GM12874 (cell line): Measurements from ENCODE around the gene NOS1.

Experiments used
- TF ChIP-seq, protein P1 (sequence below): IDR thresholded peaks from 2 replicates; pipeline ENCODE4 v1.5.1; 2011; ENCODE audit warnings: low read depth, mild to moderate bottlenecking, control low read depth, low read length, moderate library complexity; ENCODE audit not compliant: insufficient read depth

Gene NOS1

DNA sequence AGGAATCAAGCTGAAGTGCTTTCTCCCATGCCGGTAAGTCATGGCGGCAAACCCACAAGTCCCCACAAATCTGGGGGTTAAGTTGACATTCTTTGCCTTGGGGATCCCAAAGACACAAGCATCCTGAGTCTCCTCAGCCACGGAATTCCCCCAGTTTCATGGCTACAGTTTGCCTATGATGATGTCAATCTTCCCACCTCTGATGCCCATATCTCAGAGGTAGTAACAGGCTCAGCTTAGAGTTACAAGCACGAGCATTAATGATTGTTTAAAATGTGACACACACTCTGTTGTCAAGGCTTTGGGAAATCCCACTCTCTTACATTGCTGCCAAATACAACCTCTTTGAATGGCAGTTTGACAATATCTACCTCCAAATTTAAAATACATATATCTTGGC lies 22.3 kb downstream of the NOS1 start:
- TF ChIP-seq, protein P1, sequence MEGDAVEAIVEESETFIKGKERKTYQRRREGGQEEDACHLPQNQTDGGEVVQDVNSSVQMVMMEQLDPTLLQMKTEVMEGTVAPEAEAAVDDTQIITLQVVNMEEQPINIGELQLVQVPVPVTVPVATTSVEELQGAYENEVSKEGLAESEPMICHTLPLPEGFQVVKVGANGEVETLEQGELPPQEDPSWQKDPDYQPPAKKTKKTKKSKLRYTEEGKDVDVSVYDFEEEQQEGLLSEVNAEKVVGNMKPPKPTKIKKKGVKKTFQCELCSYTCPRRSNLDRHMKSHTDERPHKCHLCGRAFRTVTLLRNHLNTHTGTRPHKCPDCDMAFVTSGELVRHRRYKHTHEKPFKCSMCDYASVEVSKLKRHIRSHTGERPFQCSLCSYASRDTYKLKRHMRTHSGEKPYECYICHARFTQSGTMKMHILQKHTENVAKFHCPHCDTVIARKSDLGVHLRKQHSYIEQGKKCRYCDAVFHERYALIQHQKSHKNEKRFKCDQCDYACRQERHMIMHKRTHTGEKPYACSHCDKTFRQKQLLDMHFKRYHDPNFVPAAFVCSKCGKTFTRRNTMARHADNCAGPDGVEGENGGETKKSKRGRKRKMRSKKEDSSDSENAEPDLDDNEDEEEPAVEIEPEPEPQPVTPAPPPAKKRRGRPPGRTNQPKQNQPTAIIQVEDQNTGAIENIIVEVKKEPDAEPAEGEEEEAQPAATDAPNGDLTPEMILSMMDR = no peak

DNA sequence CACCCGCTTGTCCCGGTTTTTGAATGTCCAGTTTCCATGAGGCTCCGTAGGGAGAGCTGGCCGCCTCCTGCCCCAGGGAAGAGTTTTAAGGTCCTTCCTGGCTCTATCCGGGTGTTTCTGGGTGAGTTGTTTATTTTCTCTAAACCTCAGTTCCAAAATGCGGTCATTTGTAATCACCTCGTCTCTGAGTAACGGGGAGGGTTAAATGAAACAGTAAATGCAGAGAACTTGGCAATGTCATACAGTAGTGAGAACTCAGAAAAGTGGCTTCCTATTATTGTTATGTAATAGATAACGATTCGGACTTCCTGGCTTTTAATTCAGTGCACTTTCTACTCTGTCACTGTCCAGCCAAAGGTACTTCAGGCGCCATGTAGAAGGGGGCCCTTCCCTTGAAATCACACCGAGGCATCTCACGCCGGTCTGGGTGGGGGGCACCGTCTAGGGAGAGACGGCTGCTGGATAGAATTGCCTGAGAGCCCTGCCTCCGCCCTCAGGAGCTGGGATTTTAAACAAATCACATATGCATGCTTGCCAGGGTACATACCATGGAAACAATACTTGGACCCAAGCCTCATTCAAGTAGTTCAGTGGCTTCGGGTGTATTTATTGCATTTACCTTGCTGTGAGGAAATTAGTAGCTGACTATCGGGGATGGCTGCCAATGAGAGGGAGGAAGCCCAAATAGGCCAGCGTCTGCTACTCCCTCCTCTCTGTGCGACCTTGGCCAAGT lies 26.4 kb downstream of the NOS1 start:
- TF ChIP-seq, protein P1 = no peak

DNA sequence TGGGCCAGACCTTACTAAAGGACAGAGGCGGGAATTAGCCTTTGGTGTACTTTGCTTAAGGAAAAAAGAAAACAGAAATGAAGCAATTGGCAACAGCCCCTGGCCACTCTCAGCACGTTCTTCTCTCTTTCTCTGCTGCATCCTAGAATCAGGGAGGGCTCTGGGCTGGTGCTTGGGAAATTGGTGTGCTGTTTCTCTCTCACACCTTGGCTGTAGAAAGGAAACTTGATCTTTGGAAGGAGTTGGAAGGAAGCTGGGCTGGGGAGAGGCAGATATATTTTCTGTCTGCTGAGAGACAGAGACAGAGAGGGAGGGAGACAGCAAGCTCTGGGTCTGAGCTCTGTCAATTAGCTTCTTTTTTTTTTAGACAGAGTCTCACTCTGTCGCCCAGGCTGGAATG lies 27.4 kb downstream of the NOS1 start:
- TF ChIP-seq, protein P1 = no peak

DNA sequence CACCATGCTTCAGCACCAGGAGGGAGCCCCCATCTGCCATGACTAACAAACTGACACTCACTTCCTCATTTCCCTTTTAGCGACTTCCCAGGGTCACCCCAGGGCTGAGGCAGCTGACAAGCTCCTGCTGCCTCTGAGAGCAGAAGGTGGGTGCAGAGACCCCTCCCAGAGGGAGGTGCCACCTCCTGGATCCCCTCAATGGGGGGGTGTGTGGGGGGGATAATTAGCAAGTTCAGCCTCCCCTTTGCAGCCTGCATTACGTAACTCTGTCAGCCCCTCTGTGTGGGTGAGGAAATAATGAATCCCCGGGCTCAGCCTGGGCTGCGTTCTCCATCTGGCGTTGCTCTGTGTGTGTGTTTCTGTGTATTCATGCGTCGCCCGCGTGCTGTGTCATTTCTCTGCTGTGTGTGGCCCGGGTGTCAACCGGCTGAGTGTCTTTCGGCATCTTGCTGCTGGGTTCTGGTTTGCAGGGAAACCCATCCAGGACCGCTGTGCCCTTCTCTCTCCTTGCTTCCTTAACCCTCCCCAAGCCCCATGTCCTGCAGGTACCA lies 28.0 kb downstream of the NOS1 start:
- TF ChIP-seq, protein P1 = no peak

DNA sequence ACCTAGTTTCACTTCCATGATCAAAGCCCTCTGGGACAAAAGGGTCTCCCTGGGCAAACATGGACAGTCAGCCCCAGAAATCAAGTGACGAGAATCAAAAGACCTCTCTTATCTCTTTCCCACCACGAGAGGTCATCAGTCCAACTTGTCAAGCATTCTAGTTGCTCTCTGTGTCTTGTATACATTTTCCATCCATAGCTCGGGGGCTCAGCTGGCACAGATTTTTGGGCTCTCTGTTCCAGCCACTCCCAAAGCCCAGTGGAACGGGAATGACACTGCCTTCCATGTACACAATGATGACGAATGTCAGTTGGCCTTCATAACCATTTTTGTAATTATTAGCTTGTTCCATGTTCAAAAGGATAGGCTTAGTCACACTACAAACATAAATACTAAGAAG lies 29.7 kb downstream of the NOS1 start:
- TF ChIP-seq, protein P1 = no peak

DNA sequence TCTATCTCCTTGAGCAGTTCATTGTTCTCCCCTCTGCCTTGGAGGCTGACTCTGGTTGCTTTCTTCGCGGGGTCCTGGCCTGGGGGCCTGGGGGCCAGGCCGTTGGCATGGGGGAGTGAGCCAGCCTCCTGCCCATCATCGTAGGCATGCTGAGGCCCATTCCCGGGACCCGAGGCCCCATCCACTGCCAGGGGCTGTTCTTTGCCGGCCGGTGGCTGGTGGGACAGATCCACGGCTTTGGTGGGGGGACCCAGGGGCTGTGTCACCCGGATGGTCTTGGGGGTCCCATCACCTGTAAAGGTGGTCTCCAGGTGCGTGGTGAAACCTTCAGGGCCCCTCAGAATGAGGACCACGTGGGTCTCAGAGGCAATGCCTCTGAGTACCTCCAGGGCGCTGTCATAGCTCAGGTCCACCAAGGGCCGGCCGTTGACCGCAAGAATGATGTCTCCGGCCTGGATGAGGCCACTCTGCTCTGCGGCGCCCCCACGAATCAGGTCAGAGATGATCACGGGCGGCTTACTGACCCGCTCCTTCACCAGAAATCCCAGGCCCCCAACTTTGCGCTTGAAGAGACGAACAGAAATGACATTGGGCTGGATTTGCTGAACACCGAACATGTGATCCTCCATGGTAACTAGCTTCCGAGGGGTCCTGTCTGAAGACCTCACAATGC lies 30.8 kb downstream of the NOS1 start:
- TF ChIP-seq, protein P1 = no peak

DNA sequence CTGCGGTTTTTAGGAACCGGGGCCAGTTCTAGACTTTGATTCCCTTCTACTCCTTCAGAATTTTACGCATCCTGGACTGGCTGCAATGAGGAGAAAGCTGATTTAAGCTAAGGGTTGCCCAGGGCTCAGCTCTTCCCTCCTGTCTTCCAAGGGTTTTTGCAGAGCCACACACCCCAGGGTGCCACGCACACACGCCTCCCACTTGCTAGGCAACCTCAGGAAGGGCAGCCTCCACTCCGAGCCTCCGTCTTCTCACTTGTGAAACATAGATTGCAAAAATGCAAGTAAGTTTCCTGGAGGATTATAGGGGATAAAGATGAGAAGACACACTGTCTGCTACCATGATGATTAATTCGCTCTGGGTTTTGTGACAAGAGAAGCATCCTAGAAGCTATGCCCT lies 31.7 kb downstream of the NOS1 start:
- TF ChIP-seq, protein P1 = no peak
